Naive thymus-derived CD8-positive, alpha-beta T cell (primary cell): ENCODE measurements around the gene C4orf17. TPM values are rescaled to one million over a fixed set of nuclear protein-coding genes. Genes with fewer than 3 reads are reported as not detected.

Source experiments
- ATAC-seq, 2 donors: fragments of 150-1000 bp; cut with Tn5 transposase in 1 of 2; sonication (Bioruptor Pico), chemical (Tn5 transposase) in 1 of 2; 1 replicate in 1 of 2; 2 replicates in 1 of 2; pipeline ENCODE4 v1.10.0; 2021; ENCODE audit warnings: mild to moderate bottlenecking in 2 of 2, moderate library complexity in 2 of 2
- POLR2A ChIA-PET: fragments of 350-600 bp; sonication (Branson Sonifier 250); formaldehyde crosslinking; loops from one replicate; lab custom pipeline; 2021; ENCODE audit warnings: antibody characterized with exemption; lab: Charles Lee
- DNase-seq, 10 donors: peaks; one replicate each; pipeline versions ENCODE4 v3.0.0 to v3.0.0-alpha.2; 2020 to 2022
- H3K27ac Mint-ChIP-seq, 10 donors: one replicate each; pipeline ENCODE4 v1.8.0; 2020 to 2022; ENCODE audit warnings: mild to moderate bottlenecking in 10 of 10, mixed read lengths in 10 of 10, moderate library complexity in 4 of 10, inconsistent platforms in 1 of 10
- H3K27me3 Mint-ChIP-seq, 5 donors: one replicate each; pipeline ENCODE4 v1.8.0; 2021 to 2022; ENCODE audit warnings: mixed read lengths in 5 of 5
- H3K36me3 Mint-ChIP-seq, 3 donors: one replicate each; pipeline ENCODE4 v1.8.0; 2020 to 2022; ENCODE audit warnings: mixed read lengths in 3 of 3, mild to moderate bottlenecking in 2 of 3, inconsistent platforms in 1 of 3
- H3K4me1 Mint-ChIP-seq, 4 donors: one replicate each; pipeline ENCODE4 v1.8.0; 2021 to 2022; ENCODE audit warnings: mixed read lengths in 4 of 4
- H3K4me3 Mint-ChIP-seq, 10 donors: one replicate each; pipeline ENCODE4 v1.8.0; 2020 to 2022; ENCODE audit warnings: mild to moderate bottlenecking in 10 of 10, mixed read lengths in 10 of 10, moderate library complexity in 6 of 10, inconsistent platforms in 1 of 10
- H3K9me3 Mint-ChIP-seq, 9 donors: one replicate each; pipeline ENCODE4 v1.8.0; 2020 to 2022; ENCODE audit warnings: mixed read lengths in 9 of 9, mild to moderate bottlenecking in 3 of 9, inconsistent platforms in 1 of 9, moderate library complexity in 1 of 9
- polyA plus RNA-seq, 3 donors: library from polyadenylated mRNA; unstranded; fragments of 300-500 nt; fragmentation: Illumina TruSeq; gene quantifications; one replicate each; pipeline ENCODE4 v1.2.3, GENCODE V29; 2021
- total RNA-seq, 8 experiments: library from RNA in 2 of 8; stranded (reverse) in 2 of 8; gene quantifications; one replicate each; pipeline ENCODE4 v1.2.3 and lab custom pipeline; 2021 to 2026

Gene C4orf17
- total and polyA plus RNA-seq, 5 experiments from 2014 or later: not detected

GRCh38 chr4:99552872-99553271 lies 42.1 kb downstream of the C4orf17 start:
- POLR2A ChIA-PET: interaction anchor here (0.9 kb wide), 1 partner anchor 10 kb away, joined by 4 read pairs; the partner anchor contains the start of gene TRMT10A
- no peak for DNase-seq
- H3K4me3 Mint-ChIP-seq: no peak overlapping the region

DNA sequence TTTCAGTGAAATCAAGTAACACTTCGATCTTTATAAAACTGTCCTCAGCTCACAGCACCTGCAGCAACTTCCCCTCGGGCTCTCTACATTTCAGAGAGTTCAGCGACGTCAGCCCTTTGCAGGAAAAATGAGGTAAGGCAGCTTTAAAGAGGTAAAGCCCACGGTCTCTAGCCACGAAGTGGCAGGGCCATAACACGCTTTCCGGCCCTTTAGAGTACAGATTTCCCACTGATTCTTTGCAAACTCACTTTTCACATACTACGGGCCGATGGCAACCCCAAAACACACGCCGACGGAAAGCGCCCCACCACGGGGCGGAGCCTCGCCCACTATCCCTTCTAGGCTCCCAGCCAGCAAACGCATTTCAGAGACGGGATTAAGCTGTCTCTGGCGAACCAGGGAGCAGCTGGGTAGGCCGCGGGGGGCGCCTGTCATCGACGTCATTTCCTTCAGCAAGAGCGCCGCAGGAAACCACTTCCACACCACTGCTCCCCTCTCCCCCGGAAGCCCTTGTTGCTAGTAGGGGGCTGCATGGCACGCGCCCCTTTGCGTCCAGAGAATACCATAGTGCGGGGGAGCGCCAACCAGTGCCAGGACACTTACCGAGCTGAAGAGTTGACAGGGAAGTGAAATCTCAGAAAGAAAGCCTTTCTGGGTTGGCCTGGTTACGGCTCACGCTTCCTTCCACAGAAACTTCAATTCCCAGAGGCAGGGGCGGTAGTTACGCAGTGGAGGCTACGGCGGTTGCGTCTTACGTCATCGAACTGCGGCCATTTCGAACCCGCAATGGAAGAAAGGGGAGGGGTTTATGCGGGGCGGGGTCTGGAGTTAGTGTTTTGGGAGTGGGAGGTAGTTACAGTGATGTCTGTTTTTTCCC lies 52.7 kb downstream of the C4orf17 start, which contains the start of gene TRMT10A:
TRMT10A (minus strand) TSS at position 730 of the 877 bp plus-strand sequence. CDS start 4,701 bp downstream, outside the sequence.
- peaks cover 0 to 2% (median 0%) of the 10 kb centered on the region in 3 donors for H3K36me3 Mint-ChIP-seq
- H3K4me3 Mint-ChIP-seq: peak within 1 kb of the TSS; percentile 92 to 99 (median 96)
- H3K9me3 Mint-ChIP-seq: no peaks in the 10 kb centered on the region
- H3K4me1 Mint-ChIP-seq: peaks cover 2 to 29% (median 14%) of the 10 kb centered on the region in 4 donors
- peak; percentile 85 to 88 for ATAC-seq
- H3K27ac Mint-ChIP-seq: peak within 1 kb of the TSS; percentile 97 to 100 (median 100)
- DNase-seq: peak; percentile 86 to 99 (median 97)
- POLR2A ChIA-PET: interaction anchor here (0.5 to 5.1 kb wide), 16 partner anchors 9 to 1421 kb away, joined by 3 to 86 read pairs (median 4); partner anchors contain the start of genes ADH5, DAPP1, DNAJB14 and EIF4E
- peaks cover 12 to 35% (median 15%) of the 10 kb centered on the region in 5 donors for H3K27me3 Mint-ChIP-seq

More at GRCh38 chr4:99552872-99553271, 42.1 kb downstream of the C4orf17 start:
- Mint-ChIP-seq H3K9me3 (no peaks in the 10 kb centered on the region), H3K27me3 (no peaks in the 10 kb centered on the region), H3K36me3 (peaks cover 0 to 42% (median 7%) of the 10 kb centered on the region in 3 donors), H3K4me1 (no peaks in the 10 kb centered on the region), H3K27ac (no peak overlapping the region)
- ATAC-seq: no peak

DNA sequence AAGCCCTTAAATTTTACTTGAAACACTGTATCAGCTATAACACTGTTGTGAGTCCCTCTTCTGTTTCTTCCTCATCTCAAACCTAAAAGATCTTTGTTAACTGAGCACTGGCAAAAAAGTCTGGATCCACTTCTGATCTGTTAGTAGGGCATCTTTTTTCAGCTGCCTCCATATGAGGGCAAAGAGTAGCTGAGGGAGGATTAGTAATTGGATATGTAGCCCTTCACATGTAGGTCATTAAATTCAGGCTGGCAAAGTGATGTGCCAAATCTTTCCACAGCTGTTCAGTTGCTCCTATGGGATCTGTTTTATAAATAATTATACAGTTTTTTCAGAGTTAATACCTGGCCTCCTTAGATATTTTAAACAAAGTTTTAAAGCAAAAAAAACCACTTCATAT lies 54.1 kb downstream of the C4orf17 start:
- ATAC-seq: no peak
- POLR2A ChIA-PET: interaction anchor here (1.5 to 5.1 kb wide), 2 partner anchors 384 to 1304 kb away, joined by 3 to 86 read pairs; partner anchors contain the start of genes DNAJB14, H2AZ1 and RAP1GDS1
- Mint-ChIP-seq H3K9me3 (no peaks in the 10 kb centered on the region), H3K4me1 (peaks cover 2 to 29% (median 14%) of the 10 kb centered on the region in 4 donors), H3K4me3 (peak overlapping the region in 5 of 10 donors; percentile 22 to 61 (median 33)), H3K36me3 (peaks cover 0 to 2% (median 0%) of the 10 kb centered on the region in 3 donors), H3K27me3 (peaks cover 17 to 48% (median 20%) of the 10 kb centered on the region in 5 donors), H3K27ac (peak overlapping the region in 4 of 10 donors; percentile 37 to 63 (median 48))
- DNase-seq: no peak

DNA sequence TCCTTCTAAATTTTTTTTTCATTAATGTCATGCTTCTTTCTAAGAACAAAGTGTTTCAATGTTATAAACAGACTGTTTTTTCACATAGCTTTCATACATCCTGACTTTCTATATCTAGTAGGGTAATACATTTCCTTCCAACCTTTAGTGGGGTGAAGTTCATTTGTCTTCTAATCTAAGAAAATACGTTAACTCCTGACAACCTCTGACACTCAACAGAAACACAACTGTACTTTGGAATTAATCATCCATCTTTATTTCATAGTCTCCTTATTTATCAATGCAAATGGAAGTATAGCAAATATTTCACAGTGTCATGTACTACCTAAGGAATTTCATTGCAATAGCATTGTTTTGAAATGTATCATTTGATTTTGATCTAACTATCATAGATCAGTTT lies 61.1 kb downstream of the C4orf17 start:
- DNase-seq (no peak), ATAC-seq (no peak)
- Mint-ChIP-seq H3K27ac (no peak overlapping the region), H3K4me1 (peaks cover 0 to 4% (median 0%) of the 10 kb centered on the region in 4 donors), H3K4me3 (no peak overlapping the region), H3K36me3 (no peaks in the 10 kb centered on the region), H3K27me3 (peaks cover 24 to 75% (median 34%) of the 10 kb centered on the region in 5 donors), H3K9me3 (no peaks in the 10 kb centered on the region)
- POLR2A ChIA-PET: interaction anchor here (1.2 kb wide), 1 partner anchor 379 kb away, joined by 3 read pairs; no protein-coding TSS in a partner anchor

DNA sequence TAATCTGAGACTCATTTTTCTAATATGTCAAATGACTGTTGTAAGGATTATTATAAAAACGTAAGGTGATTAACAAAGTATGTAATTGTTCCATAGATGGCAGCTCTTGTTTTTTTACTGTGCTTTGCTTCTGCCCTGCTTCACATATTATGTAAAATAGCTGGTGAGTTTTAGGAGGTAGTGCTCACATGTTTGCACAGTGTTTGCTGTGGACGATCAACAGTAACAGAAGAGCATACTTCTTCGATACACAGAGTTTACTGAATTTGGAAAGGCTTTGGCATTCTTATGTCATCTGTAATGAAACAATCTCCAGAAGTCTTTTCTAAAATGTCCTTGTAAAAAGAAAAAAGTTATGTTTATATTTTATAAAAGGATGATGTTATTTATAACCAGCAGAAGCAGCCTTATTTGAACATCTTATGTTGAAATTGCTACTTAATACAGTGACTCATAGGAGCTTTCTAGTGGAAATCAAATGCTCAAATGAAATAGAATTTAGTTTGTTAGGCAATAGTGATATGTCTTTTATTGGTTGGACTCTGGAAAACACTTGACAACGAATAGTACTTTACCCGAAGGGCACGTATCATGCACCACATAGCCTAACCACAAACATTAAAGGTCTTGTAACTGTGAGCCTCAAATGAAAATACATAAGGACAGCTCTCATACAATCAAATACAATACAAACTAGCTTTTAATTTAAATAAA lies 61.9 kb downstream of the C4orf17 start:
- no peak overlapping the region for H3K4me3 Mint-ChIP-seq
- peaks cover 19 to 75% (median 36%) of the 10 kb centered on the region in 5 donors for H3K27me3 Mint-ChIP-seq
- peak overlapping the region in 1 of 10 donors; percentile 20 for H3K27ac Mint-ChIP-seq
- H3K36me3 Mint-ChIP-seq: no peaks in the 10 kb centered on the region
- POLR2A ChIA-PET: interaction anchor here (1.2 kb wide), 1 partner anchor 378 kb away, joined by 3 read pairs; no protein-coding TSS in a partner anchor
- DNase-seq (no peak), ATAC-seq (no peak)
- H3K4me1 Mint-ChIP-seq: peaks cover 0 to 4% (median 0%) of the 10 kb centered on the region in 4 donors
- no peaks in the 10 kb centered on the region for H3K9me3 Mint-ChIP-seq

GRCh38 chr4:99573735-99574368 lies 63.0 kb downstream of the C4orf17 start:
- DNase-seq (no peak), ATAC-seq (no peak)
- no peaks in the 10 kb centered on the region for H3K36me3 Mint-ChIP-seq
- H3K9me3 Mint-ChIP-seq: no peaks in the 10 kb centered on the region
- H3K27ac Mint-ChIP-seq: no peak overlapping the region
- POLR2A ChIA-PET: interaction anchor here (0.6 kb wide), 1 partner anchor 1713 kb away, joined by 5 read pairs; no protein-coding TSS in a partner anchor
- H3K4me3 Mint-ChIP-seq: no peak overlapping the region
- H3K27me3 Mint-ChIP-seq: peaks cover 17 to 75% (median 34%) of the 10 kb centered on the region in 5 donors
- H3K4me1 Mint-ChIP-seq: peaks cover 0 to 4% (median 0%) of the 10 kb centered on the region in 4 donors

DNA sequence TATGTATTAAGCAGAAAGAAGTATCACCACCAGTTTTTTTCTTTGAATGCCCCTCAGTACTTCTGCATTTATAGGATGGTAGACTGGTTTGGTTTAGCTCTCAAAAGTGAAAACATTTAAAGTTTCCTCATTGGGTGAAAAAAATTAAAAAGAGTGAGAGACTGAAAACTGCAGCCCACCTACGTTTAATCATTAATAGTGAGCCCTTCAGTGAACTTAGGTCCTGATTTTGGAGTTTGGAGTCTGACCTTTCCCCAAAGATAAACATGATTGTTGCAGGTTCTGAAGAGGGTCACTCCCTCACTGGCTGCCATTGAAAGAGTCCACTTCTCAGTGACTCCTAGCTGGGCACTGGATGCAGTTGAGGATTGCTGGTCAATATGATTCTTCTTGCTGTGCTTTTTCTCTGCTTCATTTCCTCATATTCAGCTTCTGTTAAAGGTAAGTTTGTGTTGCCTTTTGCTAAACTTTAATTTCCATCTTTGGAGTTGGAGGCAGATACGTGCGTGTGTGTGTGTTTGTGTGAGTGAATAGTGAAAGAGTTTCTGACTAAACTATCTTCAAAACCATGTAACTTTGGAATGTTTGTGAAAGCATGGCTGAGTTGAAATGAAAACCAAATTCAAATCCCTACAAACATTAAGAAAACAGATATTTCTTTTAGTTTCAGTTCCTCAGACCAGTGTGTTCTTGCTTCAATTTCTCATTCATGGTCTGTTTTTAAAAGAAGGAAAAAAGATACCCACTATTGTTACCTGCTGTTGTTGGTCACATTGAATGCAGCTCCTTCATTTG lies 63.9 kb downstream of the C4orf17 start, which contains the start of gene MTTP:
MTTP (plus strand) TSS at position 295 of the 795 bp plus-strand sequence; CDS start at position 381, 86 bp downstream.
- Mint-ChIP-seq H3K4me1 (peaks cover 0 to 4% (median 0%) of the 10 kb centered on the region in 4 donors), H3K27me3 (peaks cover 19 to 75% (median 36%) of the 10 kb centered on the region in 5 donors), H3K27ac (no peak within 1 kb of the TSS), H3K9me3 (no peaks in the 10 kb centered on the region), H3K36me3 (no peaks in the 10 kb centered on the region), H3K4me3 (no peak within 1 kb of the TSS)
- DNase-seq (no peak), ATAC-seq (no peak)
- POLR2A ChIA-PET: interaction anchor here (0.6 kb wide), 1 partner anchor 1712 kb away, joined by 5 read pairs; no protein-coding TSS in a partner anchor

DNA sequence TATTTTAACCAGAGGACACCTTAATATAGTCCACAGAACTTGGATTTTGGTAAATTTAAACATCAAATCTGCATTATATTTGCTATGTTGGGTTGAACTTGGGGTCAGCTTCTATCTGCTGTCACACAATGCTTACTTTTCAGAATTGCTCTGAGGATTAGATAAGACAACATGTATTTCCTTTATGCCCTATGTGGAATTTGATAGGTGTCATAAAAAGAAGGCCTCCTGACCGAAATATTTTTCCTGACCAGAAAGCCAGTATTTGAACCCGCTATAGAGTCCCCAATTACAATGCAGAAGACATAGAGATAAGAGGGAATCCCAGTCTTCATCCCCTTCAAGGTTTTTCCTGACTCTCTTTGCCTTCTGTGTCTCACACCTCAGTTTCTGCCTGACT lies 67.9 kb downstream of the C4orf17 start:
- ATAC-seq (no peak), DNase-seq (no peak)
- H3K4me3 Mint-ChIP-seq: no peak overlapping the region
- POLR2A ChIA-PET: no interaction called here
- H3K27ac Mint-ChIP-seq: no peak overlapping the region
- H3K9me3 Mint-ChIP-seq: no peaks in the 10 kb centered on the region
- H3K36me3 Mint-ChIP-seq: no peaks in the 10 kb centered on the region
- H3K27me3 Mint-ChIP-seq: peaks cover 11 to 55% (median 26%) of the 10 kb centered on the region in 5 donors
- H3K4me1 Mint-ChIP-seq: peaks cover 0 to 4% (median 0%) of the 10 kb centered on the region in 4 donors

DNA sequence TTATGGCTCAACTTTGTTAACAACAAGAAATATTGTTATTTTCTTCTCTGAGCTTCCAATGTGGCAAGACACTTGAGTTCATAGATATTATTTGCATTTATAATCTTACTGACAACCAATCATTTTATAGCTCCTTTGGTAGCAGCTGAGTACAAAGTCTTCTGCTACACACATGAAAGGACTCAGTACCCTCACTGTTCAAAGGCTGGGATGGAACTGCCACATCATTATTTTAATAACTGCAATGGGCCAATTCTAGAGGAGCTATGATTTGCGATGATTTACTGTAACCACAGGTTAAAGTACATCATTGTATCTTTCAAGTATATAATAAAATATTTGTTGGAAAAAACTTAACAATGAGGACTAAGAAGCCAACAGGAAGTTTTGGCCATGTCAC lies 74.7 kb downstream of the C4orf17 start:
- no peak for DNase-seq
- H3K27me3 Mint-ChIP-seq: peaks cover 0 to 38% (median 11%) of the 10 kb centered on the region in 5 donors

GRCh38 chr4:99586322-99586721 lies 75.5 kb downstream of the C4orf17 start:
- ATAC-seq (no peak), DNase-seq (no peak)
- Mint-ChIP-seq H3K4me1 (no peaks in the 10 kb centered on the region), H3K27ac (no peak overlapping the region), H3K9me3 (no peaks in the 10 kb centered on the region), H3K36me3 (no peaks in the 10 kb centered on the region), H3K4me3 (no peak overlapping the region), H3K27me3 (peaks cover 0 to 31% (median 7%) of the 10 kb centered on the region in 5 donors)
- POLR2A ChIA-PET: no interaction called here

More for the DNA sequence above, 74.7 kb downstream of the C4orf17 start:
- Mint-ChIP-seq H3K27ac (no peak overlapping the region), H3K36me3 (no peaks in the 10 kb centered on the region), H3K9me3 (no peaks in the 10 kb centered on the region), H3K4me3 (no peak overlapping the region), H3K4me1 (no peaks in the 10 kb centered on the region)
- POLR2A ChIA-PET: no interaction called here
- ATAC-seq: no peak

- DNase-seq: no peak
- Mint-ChIP-seq H3K4me1 (no peaks in the 10 kb centered on the region), H3K9me3 (no peaks in the 10 kb centered on the region), H3K36me3 (no peaks in the 10 kb centered on the region), H3K27ac (no peak overlapping the region), H3K27me3 (peaks cover 0 to 26% (median 6%) of the 10 kb centered on the region in 5 donors), H3K4me3 (no peak overlapping the region)
- ATAC-seq: no peak
- POLR2A ChIA-PET: no interaction called here
These were observed 76.0 kb downstream of the C4orf17 start for GRCh38 chr4:99586797-99587196.
